ENCODE measurements around the gene PJA2.

Gene PJA2

DNA sequence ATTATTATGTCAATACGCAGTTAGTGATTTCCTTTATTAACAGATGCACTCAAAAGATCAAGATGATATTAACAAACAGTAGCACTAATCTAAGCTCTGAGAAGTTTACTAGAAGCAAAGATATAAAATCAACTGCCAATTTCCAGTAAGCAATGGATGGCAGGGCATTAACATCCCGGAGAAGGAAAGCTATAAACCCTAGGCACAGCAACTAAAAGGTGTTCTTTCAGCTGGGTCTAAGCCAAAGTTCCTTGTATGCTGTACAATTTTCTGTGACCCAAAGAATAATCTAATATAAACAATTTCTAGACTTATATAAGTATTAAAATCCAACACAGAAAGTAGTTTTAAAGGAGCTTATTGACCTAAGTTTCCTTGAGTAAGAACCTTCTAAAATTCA lies 39.4 kb downstream of the PJA2 start:
- H3K9ac ChIP-seq: no peak overlapping the region
- H4K20me1 ChIP-seq (ENCODE audit: insufficient read depth): no peaks in the 10 kb centered on the region
- H3K27ac ChIP-seq: no peak overlapping the region
- H3K36me3 ChIP-seq (ENCODE audit: insufficient read depth): peaks cover 7% of the 10 kb centered on the region
- no peak overlapping the region for H2AFZ ChIP-seq (ENCODE audit: low read depth)
- no peak overlapping the region for H3K4me2 ChIP-seq
- no peaks in the 10 kb centered on the region for H3K27me3 ChIP-seq (ENCODE audit: insufficient read depth, low read depth)
- no peaks in the 10 kb centered on the region for H3K79me2 ChIP-seq (ENCODE audit: insufficient read depth, low read depth)
- no peaks in the 10 kb centered on the region for H3K4me1 ChIP-seq (ENCODE audit: low read depth, poor library complexity, severe bottlenecking)
- no peak overlapping the region for H3K4me3 ChIP-seq (IDR thresholded peaks at IDR 0.05; ENCODE audit: insufficient read depth, low read depth, low read length)
- TF ChIP-seq, protein P1, sequence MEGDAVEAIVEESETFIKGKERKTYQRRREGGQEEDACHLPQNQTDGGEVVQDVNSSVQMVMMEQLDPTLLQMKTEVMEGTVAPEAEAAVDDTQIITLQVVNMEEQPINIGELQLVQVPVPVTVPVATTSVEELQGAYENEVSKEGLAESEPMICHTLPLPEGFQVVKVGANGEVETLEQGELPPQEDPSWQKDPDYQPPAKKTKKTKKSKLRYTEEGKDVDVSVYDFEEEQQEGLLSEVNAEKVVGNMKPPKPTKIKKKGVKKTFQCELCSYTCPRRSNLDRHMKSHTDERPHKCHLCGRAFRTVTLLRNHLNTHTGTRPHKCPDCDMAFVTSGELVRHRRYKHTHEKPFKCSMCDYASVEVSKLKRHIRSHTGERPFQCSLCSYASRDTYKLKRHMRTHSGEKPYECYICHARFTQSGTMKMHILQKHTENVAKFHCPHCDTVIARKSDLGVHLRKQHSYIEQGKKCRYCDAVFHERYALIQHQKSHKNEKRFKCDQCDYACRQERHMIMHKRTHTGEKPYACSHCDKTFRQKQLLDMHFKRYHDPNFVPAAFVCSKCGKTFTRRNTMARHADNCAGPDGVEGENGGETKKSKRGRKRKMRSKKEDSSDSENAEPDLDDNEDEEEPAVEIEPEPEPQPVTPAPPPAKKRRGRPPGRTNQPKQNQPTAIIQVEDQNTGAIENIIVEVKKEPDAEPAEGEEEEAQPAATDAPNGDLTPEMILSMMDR (conservative IDR thresholded peaks at IDR 0.05; ENCODE audit: low read depth, low read length): no peak

- TF ChIP-seq, protein P1 (conservative IDR thresholded peaks at IDR 0.05; ENCODE audit: low read depth, low read length): no peak
- H3K4me2 ChIP-seq: no peak overlapping the region
- H3K4me3 ChIP-seq (IDR thresholded peaks at IDR 0.05; ENCODE audit: insufficient read depth, low read depth, low read length): no peak overlapping the region
- no peak overlapping the region for H2AFZ ChIP-seq (ENCODE audit: low read depth)
- H3K9ac ChIP-seq: no peak overlapping the region
- no peaks in the 10 kb centered on the region for H3K79me2 ChIP-seq (ENCODE audit: insufficient read depth, low read depth)
- peaks cover 4% of the 10 kb centered on the region for H3K36me3 ChIP-seq (ENCODE audit: insufficient read depth)
- no peaks in the 10 kb centered on the region for H3K4me1 ChIP-seq (ENCODE audit: low read depth, poor library complexity, severe bottlenecking)
- H3K27me3 ChIP-seq (ENCODE audit: insufficient read depth, low read depth): no peaks in the 10 kb centered on the region
- no peak overlapping the region for H3K27ac ChIP-seq
- H4K20me1 ChIP-seq (ENCODE audit: insufficient read depth): no peaks in the 10 kb centered on the region
Measured at GRCh38 chr5:109365653-109366052, 44.1 kb downstream of the PJA2 start.

DNA sequence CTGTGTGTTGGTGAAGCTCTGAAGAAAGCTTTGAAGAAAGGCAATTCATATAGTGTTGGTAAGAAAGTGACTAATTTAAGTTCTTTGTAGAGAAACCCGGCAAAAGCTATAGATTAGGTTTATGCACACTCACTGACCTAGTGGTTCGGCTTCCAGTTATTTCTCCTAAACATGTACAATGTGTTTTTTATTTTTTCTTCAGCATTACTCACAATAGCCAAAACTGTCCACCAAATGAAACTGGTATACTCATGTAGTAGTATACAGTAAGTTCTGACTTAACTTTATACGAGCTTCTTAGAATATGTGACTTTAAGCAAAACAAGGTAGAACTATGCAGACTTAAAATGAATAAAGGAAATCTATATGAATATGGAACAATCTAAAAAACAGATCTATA lies 44.8 kb downstream of the PJA2 start:
- H3K36me3 ChIP-seq (ENCODE audit: insufficient read depth): peaks cover 4% of the 10 kb centered on the region
- H3K9ac ChIP-seq: no peak overlapping the region
- H3K27ac ChIP-seq: no peak overlapping the region
- no peaks in the 10 kb centered on the region for H3K27me3 ChIP-seq (ENCODE audit: insufficient read depth, low read depth)
- H3K4me2 ChIP-seq: no peak overlapping the region
- no peaks in the 10 kb centered on the region for H3K79me2 ChIP-seq (ENCODE audit: insufficient read depth, low read depth)
- H3K4me3 ChIP-seq (IDR thresholded peaks at IDR 0.05; ENCODE audit: insufficient read depth, low read depth, low read length): no peak overlapping the region
- no peaks in the 10 kb centered on the region for H3K4me1 ChIP-seq (ENCODE audit: low read depth, poor library complexity, severe bottlenecking)
- no peak overlapping the region for H2AFZ ChIP-seq (ENCODE audit: low read depth)
- no peaks in the 10 kb centered on the region for H4K20me1 ChIP-seq (ENCODE audit: insufficient read depth)
- TF ChIP-seq, protein P1 (conservative IDR thresholded peaks at IDR 0.05; ENCODE audit: low read depth, low read length): no peak

- Histone ChIP-seq H3K27me3 (ENCODE audit: insufficient read depth, low read depth) (no peaks in the 10 kb centered on the region), H3K36me3 (ENCODE audit: insufficient read depth) (no peaks in the 10 kb centered on the region), H3K4me3 (IDR thresholded peaks at IDR 0.05; ENCODE audit: insufficient read depth, low read depth, low read length) (no peak overlapping the region), H3K4me2 (no peak overlapping the region), H3K79me2 (ENCODE audit: insufficient read depth, low read depth) (no peaks in the 10 kb centered on the region), H2AFZ (ENCODE audit: low read depth) (no peak overlapping the region), H3K4me1 (ENCODE audit: low read depth, poor library complexity, severe bottlenecking) (no peaks in the 10 kb centered on the region), H3K9ac (no peak overlapping the region), H3K27ac (no peak overlapping the region), H4K20me1 (ENCODE audit: insufficient read depth) (no peaks in the 10 kb centered on the region)
- TF ChIP-seq, protein P1 (conservative IDR thresholded peaks at IDR 0.05; ENCODE audit: low read depth, low read length): no peak
Measured at GRCh38 chr5:109359642-109360041, 50.1 kb downstream of the PJA2 start.
